Measurements from ENCODE around the gene CPXM1.
"Not testable (repeated sequence)": the region's sequence is repeated elsewhere in the genome, so short reads cannot be mapped to it uniquely, and the experiment has no call there.

Gene CPXM1

DNA sequence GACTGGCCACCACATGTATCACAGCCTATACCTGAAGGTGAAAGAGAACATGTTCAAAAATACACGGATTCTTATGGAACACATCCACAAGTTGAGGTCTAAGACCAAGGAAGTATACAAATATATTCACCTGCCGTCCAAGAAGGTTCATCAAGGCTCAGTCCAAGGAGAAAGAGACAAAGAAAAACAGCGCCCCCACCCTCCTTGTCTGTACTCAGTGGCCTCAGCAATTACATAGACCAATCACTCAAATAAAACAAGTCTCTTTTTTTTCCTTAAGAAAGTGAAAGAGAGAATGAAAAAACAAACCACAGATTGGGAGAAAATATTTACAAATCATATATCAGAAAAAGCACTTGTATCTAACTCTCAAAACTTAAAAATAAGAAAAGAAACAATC is 19.5 kb downstream of the CPXM1 start:
- H3K9ac ChIP-seq (ENCODE audit: low read depth, low read length), result no peak overlapping the region
- H3K4me1 ChIP-seq (ENCODE audit: insufficient read depth, low read length), result no peaks in the 10 kb centered on the region
- H3K4me3 ChIP-seq (ENCODE audit: low read length), result no peak overlapping the region
- WGBS, result 77% methylated on average over 3 of the region's 3 CpGs
- no peaks in the 10 kb centered on the region for H3K9me3 ChIP-seq (ENCODE audit: insufficient read depth, low read depth, low read length)
- H3K36me3 ChIP-seq (ENCODE audit: insufficient read depth, low read length), result no peaks in the 10 kb centered on the region
- peaks cover 9% of the 10 kb centered on the region for H3K27me3 ChIP-seq (ENCODE audit: insufficient read depth, low read length)
- H3K27ac ChIP-seq (ENCODE audit: low read depth, low read length), result no peak overlapping the region

DNA sequence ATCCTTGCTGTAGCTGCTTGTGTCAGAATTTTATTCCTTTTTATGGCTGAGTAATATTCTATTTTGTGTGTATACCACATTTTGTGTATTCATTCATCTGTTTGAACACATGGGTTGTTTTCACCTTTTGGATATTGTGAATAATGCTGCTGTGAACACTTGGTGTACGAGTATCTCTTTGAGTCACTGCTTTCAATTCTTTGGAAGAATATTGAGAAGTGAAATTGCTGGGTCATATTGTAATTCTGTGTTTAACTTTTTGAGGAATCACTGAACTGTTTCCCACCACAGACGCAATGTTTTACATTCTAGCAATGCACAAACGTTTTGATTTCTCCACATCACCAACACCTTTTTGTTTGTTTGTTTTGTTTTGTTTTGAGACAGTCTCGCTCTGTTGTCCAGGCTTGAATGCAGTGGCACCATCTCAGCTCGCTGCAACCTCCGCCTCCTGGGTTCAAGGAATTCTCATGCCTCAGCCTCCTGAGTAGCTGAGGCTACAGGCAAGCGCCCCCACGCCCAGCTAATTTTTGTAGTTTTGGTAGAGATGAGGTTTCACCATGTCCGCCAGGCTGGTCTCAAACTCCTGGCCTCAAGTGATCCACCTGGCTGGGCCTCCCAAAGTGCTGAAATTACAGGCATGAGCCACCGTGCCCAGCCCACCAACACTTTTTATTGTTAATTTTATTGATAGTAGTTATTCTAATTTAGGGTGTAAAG is 21.7 kb downstream of the CPXM1 start:
- no peaks in the 10 kb centered on the region for H3K9me3 ChIP-seq (ENCODE audit: insufficient read depth, low read depth, low read length)
- H3K27me3 ChIP-seq (ENCODE audit: insufficient read depth, low read length), result peaks cover 9% of the 10 kb centered on the region
- no peaks in the 10 kb centered on the region for H3K4me1 ChIP-seq (ENCODE audit: insufficient read depth, low read length)
- H3K4me3 ChIP-seq (ENCODE audit: low read length), result no peak overlapping the region
- whole genome bisulfite sequencing, result 90% methylated on average over 8 of the region's 10 CpGs
- H3K27ac ChIP-seq (ENCODE audit: low read depth, low read length), result no peak overlapping the region
- no peaks in the 10 kb centered on the region for H3K36me3 ChIP-seq (ENCODE audit: insufficient read depth, low read length)
- H3K9ac ChIP-seq (ENCODE audit: low read depth, low read length), result no peak overlapping the region

DNA sequence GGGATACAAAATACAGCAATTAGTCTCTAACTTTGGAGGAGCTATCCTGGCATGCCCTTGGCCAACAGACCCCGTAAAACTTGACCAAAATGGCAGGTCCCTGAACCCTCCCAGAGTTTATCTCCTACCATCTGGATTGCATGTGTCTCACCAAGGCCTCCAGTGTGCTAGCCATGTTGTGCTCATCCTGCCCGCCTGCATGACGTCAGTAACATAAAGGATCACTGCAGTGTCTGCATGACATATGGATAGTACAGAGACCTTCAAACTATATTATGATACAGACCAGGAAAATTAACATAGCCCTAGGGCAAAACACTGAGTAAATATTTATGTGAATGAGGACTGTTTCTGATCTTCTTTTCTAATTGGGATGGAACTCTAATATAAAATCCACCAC is 25.3 kb downstream of the CPXM1 start:
- Histone ChIP-seq H3K4me1 (ENCODE audit: insufficient read depth, low read length) (no peaks in the 10 kb centered on the region), H3K27ac (ENCODE audit: low read depth, low read length) (no peak overlapping the region), H3K9me3 (ENCODE audit: insufficient read depth, low read depth, low read length) (no peaks in the 10 kb centered on the region), H3K4me3 (ENCODE audit: low read length) (no peak overlapping the region), H3K36me3 (ENCODE audit: insufficient read depth, low read length) (no peaks in the 10 kb centered on the region), H3K27me3 (ENCODE audit: insufficient read depth, low read length) (no peaks in the 10 kb centered on the region), H3K9ac (ENCODE audit: low read depth, low read length) (no peak overlapping the region)
- WGBS, result 90% methylated on average over 3 of the region's 3 CpGs

DNA sequence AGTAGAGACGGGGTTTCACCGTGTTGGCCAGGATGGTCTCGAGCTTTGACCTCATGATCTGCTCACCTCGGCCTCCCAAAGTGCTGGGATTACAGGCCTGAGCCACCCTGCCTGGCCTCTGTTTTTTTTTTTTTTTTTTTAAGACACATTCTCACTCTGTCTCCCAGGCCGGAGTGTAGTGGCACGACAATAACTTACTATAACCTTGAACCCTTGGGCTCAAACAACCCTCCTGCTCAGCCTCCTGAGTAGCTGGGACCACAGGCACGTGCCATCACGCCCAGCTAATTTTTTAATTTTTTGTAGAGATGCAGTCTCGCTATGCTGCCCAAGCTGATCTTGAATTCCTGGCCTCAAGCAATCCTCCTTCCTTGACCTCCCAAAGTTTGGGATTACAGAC is 26.6 kb downstream of the CPXM1 start:
- Histone ChIP-seq H3K36me3 (ENCODE audit: insufficient read depth, low read length) (no peaks in the 10 kb centered on the region), H3K4me3 (ENCODE audit: low read length) (no peak overlapping the region), H3K27me3 (ENCODE audit: insufficient read depth, low read length) (no peaks in the 10 kb centered on the region), H3K9me3 (ENCODE audit: insufficient read depth, low read depth, low read length) (no peaks in the 10 kb centered on the region), H3K4me1 (ENCODE audit: insufficient read depth, low read length) (no peaks in the 10 kb centered on the region), H3K27ac (ENCODE audit: low read depth, low read length) (no peak overlapping the region), H3K9ac (ENCODE audit: low read depth, low read length) (no peak overlapping the region)
- WGBS, result 92% methylated on average over 9 of the region's 9 CpGs

DNA sequence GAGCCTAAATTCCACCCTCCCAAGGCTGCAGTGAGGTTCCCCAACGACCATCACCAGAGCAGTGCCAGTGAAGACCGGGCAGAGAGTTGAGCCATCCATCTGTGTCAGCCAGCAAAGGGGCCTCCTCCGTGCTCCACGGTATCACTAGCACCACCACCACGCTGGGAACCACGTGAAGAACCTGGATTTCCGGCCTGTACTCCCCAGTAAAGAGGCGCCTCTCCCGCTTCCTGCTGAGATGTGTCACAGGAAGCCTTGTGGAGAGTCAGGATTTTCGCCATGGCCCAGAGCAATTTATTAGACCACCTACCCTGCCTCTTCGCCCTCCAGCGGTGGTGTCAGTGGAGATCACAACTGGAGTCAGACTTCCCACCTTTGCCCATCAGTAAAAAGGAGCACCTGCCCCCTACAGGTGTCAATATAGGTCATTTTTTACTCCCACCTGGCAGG is 28.8 kb downstream of the CPXM1 start:
- H3K4me1 ChIP-seq (ENCODE audit: insufficient read depth, low read length), result no peaks in the 10 kb centered on the region
- H3K27ac ChIP-seq (ENCODE audit: low read depth, low read length), result no peak overlapping the region
- no peaks in the 10 kb centered on the region for H3K36me3 ChIP-seq (ENCODE audit: insufficient read depth, low read length)
- no peaks in the 10 kb centered on the region for H3K9me3 ChIP-seq (ENCODE audit: insufficient read depth, low read depth, low read length)
- H3K4me3 ChIP-seq (ENCODE audit: low read length), result no peak overlapping the region
- no peaks in the 10 kb centered on the region for H3K27me3 ChIP-seq (ENCODE audit: insufficient read depth, low read length)
- H3K9ac ChIP-seq (ENCODE audit: low read depth, low read length), result no peak overlapping the region
- 72% methylated on average over 12 of the region's 12 CpGs for WGBS

DNA sequence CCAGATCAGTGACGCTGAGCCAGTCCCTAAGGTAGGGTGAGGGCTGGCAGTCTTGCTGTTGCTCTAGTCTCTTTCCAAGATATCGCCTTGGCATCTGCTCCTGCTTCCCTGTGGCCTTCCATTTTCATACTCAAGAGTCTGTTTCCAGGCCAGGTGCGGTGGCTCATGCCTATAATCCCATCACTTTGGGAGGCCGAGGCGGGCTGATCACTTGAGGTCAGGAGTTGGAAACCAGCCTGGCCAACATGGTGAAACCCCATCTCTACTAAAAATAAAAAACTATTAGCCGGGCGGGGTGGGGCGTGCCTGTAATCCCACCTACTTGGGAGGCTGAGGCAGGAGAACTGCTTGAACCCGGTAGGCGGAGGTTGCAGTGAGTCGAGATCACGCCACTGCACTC is 30.3 kb downstream of the CPXM1 start:
- not testable (repeated sequence) for H3K36me3 ChIP-seq (ENCODE audit: insufficient read depth, low read length); H3K9me3 ChIP-seq (ENCODE audit: insufficient read depth, low read depth, low read length); H3K27ac ChIP-seq (ENCODE audit: low read depth, low read length); H3K27me3 ChIP-seq (ENCODE audit: insufficient read depth, low read length); H3K4me3 ChIP-seq (ENCODE audit: low read length); H3K4me1 ChIP-seq (ENCODE audit: insufficient read depth, low read length); H3K9ac ChIP-seq (ENCODE audit: low read depth, low read length)
- WGBS, result 95% methylated on average over 12 of the region's 12 CpGs

DNA sequence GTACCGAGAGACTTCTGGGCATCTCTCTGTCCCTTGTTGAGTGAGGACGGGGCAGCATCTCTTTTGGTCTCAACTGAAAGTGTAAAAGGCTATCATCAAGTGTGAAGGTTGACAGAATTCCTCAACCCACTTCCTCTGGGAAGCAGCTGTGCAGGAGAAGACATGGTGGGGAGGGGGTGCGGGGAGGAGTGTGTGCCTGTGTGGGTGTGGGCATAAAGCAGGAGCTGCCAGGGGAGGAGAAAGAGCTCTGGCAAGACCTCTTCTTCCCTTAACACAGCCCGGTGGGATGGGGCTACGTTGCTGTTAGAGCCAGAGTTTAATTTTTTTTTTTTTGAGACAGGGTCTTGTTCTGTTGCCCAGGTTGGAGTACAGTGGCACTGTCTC is 31.8 kb downstream of the CPXM1 start:
- Histone ChIP-seq H3K4me1 (ENCODE audit: insufficient read depth, low read length) (no peaks in the 10 kb centered on the region), H3K9me3 (ENCODE audit: insufficient read depth, low read depth, low read length) (no peaks in the 10 kb centered on the region), H3K27me3 (ENCODE audit: insufficient read depth, low read length) (no peaks in the 10 kb centered on the region), H3K4me3 (ENCODE audit: low read length) (no peak overlapping the region), H3K9ac (ENCODE audit: low read depth, low read length) (no peak overlapping the region), H3K27ac (ENCODE audit: low read depth, low read length) (no peak overlapping the region), H3K36me3 (ENCODE audit: insufficient read depth, low read length) (no peaks in the 10 kb centered on the region)
- WGBS, result 93% methylated on average over 5 of the region's 5 CpGs

DNA sequence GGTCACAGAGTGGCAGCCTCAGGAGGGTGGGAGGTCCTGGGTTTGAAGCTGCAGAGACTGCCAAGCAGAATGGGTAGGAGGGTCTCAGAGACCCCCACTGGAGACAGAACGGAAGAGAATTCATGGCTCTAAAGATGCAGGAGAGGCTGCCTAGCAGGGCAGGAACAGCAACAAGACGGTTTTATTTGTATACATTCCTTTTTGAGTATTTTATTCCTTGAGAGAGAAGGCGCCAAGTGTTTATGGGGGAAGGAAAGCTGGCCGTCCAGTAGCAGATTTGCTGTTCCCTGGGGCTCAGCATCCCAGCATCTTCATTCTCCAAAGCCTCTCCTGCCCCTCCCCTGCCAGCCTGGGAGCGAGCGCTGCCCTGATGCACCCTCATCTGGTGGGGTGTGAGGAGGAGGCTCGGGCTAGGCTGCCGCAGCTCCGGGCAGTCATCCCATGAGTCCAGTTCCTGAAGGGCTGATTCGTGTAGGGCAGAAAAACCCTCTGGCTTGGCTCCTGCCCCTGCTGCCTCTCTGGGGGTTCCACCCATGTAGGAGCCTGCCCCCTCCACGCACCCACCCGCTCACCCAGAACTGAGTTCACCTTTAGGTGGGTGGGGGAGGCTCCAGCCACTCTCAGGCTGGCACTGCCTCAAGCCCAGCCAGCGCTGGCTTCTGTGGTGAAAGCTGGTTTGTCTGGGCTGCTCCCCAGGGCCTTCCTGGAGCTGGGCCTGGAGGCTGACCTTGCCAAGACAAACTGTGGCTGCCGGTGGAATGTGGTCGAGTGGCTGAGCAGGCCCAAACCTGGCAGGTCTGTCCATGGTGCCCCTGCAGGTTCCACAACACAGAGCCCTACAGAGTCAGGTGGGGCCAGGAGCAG is 32.4 kb downstream of the CPXM1 start:
- Histone ChIP-seq H3K36me3 (ENCODE audit: insufficient read depth, low read length) (no peaks in the 10 kb centered on the region), H3K4me3 (ENCODE audit: low read length) (no peak overlapping the region), H3K9me3 (ENCODE audit: insufficient read depth, low read depth, low read length) (no peaks in the 10 kb centered on the region), H3K4me1 (ENCODE audit: insufficient read depth, low read length) (no peaks in the 10 kb centered on the region), H3K27me3 (ENCODE audit: insufficient read depth, low read length) (no peaks in the 10 kb centered on the region), H3K27ac (ENCODE audit: low read depth, low read length) (no peak overlapping the region), H3K9ac (ENCODE audit: low read depth, low read length) (no peak overlapping the region)
- 82% methylated on average over 14 of the region's 15 CpGs for WGBS

DNA sequence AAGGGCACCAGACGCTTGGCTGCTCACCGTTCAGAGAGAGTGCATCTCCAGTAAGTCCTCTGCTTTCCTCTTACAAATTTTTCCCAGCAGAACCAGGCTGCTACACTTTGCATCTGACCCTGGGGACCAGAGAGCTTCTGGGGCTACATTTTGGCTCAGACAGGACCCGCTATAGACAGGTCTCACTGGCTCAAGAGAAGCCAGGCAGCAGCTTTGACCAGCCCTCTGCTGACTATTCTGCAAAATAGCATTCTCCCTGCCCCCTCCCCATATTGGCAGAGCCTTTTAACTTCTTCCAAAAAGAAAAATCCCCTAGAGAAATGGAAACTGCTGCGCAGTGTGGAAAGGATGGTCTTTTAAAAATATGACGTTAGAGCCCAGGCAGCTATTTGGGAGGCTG is 37.2 kb downstream of the CPXM1 start:
- WGBS, result 71% methylated on average over 5 of the region's 5 CpGs
- H3K9ac ChIP-seq (ENCODE audit: low read depth, low read length), result no peak overlapping the region
- H3K4me3 ChIP-seq (ENCODE audit: low read length), result no peak overlapping the region
- no peaks in the 10 kb centered on the region for H3K27me3 ChIP-seq (ENCODE audit: insufficient read depth, low read length)
- no peaks in the 10 kb centered on the region for H3K36me3 ChIP-seq (ENCODE audit: insufficient read depth, low read length)
- H3K4me1 ChIP-seq (ENCODE audit: insufficient read depth, low read length), result peaks cover 10% of the 10 kb centered on the region
- no peak overlapping the region for H3K27ac ChIP-seq (ENCODE audit: low read depth, low read length)
- no peaks in the 10 kb centered on the region for H3K9me3 ChIP-seq (ENCODE audit: insufficient read depth, low read depth, low read length)

DNA sequence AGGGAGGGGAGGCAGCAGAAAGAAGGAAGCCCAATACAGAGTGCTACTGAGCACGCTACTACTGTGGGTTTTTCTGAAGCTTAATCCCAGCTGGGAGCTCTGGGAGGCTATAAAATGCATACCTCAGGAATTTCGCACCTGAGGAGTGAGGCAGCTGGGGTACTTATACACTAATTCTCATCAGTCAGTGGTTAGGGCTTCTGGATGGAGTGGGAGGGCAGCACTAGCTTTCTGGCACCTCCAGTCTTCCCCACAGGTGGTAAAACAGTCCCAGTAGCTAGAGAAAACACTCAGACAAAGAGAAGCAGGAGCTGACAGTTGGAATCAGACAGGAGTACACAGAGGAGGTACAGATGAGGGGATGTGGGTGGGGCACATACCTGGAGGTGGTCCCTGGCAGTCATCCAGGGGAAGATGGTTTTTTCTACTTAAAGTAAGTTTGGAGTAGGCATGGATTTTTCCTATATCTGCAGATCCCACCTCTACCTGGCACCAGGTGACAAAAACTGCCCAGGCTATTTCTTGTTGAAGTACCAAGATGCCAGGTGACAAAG is 37.8 kb downstream of the CPXM1 start:
- Histone ChIP-seq H3K27me3 (ENCODE audit: insufficient read depth, low read length) (no peaks in the 10 kb centered on the region), H3K9me3 (ENCODE audit: insufficient read depth, low read depth, low read length) (no peaks in the 10 kb centered on the region), H3K4me3 (ENCODE audit: low read length) (no peak overlapping the region), H3K9ac (ENCODE audit: low read depth, low read length) (no peak overlapping the region), H3K36me3 (ENCODE audit: insufficient read depth, low read length) (no peaks in the 10 kb centered on the region), H3K4me1 (ENCODE audit: insufficient read depth, low read length) (peaks cover 10% of the 10 kb centered on the region), H3K27ac (ENCODE audit: low read depth, low read length) (no peak overlapping the region)
- 48% methylated on average over 2 of the region's 2 CpGs for WGBS

DNA sequence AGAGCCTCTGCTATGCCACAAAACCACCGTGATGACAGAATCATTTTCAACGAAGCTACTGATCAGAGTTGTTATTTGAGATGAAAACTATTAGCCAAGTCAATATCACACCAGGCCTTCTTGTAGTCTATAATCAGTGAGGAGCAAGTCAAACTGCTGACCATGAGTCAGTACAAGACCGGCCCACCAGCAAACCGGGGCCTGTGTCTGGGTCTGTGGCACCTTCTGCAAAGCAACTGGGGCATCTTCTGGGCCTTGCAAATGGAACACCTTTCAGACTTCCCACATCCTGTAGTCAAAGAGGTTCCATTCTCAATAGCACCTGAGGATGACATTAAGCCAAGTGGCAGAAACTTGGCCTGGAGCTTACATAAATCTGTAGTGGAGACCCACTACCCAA is 38.5 kb downstream of the CPXM1 start:
- Histone ChIP-seq H3K27me3 (ENCODE audit: insufficient read depth, low read length) (no peaks in the 10 kb centered on the region), H3K27ac (ENCODE audit: low read depth, low read length) (no peak overlapping the region), H3K9ac (ENCODE audit: low read depth, low read length) (no peak overlapping the region), H3K9me3 (ENCODE audit: insufficient read depth, low read depth, low read length) (no peaks in the 10 kb centered on the region), H3K4me1 (ENCODE audit: insufficient read depth, low read length) (peaks cover 10% of the 10 kb centered on the region), H3K4me3 (ENCODE audit: low read length) (no peak overlapping the region), H3K36me3 (ENCODE audit: insufficient read depth, low read length) (no peaks in the 10 kb centered on the region)
- WGBS, result 97% methylated on average over 4 of the region's 4 CpGs
